HG02981 (cell line): ENCODE data around the gene CKS1B.

Experiments used
- ATAC-seq: cut with Tn5 transposase; IDR thresholded peaks from one replicate; pipeline ENCODE4 v1.9.1; 2021; ENCODE audit warnings: mild to moderate bottlenecking, moderate library complexity; ENCODE audit not compliant: unreplicated experiment

Gene CKS1B

DNA sequence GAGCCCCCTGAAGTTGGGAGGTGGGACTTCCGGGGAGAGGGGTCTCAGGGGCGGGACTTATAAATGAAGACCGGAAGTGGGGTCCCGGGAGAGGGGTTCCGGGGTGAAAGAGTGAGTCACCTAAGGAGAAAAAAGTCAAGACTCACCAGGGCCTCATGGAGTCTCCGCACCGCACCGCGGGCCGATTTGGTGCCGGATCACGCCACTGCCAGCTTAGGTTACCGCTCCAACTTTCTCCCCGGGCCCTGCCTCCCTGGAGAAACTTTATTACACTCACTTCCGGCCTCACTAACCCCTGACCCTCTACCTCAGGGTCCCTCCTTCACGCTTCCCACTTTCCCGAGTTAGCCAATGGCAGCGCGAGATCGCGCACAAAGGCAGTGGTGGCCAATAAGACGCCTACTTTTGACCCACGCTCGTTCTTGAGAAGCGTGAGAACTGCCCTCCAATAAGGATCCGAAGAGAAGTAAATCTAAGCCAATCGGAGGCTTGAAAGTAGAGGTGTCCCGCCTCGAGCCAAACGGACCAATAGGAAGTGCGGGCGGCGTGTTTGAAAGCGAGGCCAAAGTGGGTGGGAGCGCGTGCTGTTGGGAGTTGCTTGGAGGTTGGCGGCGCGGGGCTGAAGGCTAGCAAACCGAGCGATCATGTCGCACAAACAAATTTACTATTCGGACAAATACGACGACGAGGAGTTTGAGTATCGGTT, at the start of gene CKS1B:
Gene CKS1B (plus strand): TSS at position 580 of the 706 bp plus-strand sequence. CDS start 65 bp downstream, at position 645.
- ATAC-seq = peak; percentile 78

DNA sequence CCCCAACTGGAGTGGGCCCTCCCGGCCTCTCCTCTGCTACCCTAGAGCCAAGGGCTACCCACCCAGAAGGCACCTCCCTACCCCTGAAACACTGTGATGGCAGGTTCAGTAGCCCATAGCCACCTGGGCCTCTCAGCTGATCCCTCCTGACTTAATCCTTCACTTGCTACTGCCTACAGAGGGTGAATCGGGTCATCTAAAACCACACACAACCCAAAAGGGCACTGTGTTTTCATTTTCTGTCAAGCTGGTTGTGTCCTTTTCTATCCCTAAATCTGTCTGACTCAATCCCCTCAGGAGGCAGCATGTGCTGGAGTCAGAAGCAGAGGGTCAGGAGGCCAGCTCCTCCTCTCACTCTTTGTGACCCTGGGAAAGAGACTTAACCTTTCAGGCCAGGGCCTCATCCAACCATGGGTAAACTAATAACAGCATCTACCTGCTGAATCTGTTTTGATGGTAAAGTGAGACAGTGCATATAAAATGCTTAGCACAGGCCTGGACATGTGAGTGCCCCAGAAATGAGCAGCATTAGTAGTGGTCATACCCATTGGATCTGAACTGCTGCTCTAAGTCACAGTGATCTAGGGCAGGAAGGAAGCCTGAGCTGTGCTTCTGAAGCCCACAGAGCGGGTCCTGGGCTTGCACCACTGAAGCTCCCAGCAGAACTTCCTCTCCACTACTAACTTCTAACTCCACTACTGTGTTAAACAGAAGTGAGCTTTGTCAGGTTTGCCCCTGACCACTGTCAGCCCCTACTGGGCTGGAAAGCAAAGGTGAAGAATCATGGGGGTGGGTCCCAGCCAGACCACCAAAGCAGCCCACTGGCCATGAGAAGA, 48.9 kb upstream of the CKS1B start:
- no peak for ATAC-seq

DNA sequence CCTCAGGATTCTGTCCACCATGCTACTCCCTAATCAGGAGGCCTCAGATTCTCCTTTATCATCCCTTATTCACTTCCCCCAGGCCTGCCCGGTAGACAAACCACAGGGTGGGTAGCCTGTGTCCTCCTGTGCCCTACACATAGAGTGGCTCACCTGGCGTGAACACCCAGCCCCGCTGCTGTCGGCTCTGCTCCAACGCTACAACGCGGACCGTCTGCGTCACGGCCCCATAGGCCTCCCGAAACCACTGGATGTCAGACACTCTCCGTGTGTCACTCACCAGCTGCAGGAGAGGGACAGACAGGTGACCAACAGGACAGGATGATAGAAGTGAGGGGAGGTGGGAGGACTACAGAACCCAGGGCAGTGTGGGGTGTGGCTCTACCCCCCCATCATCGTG, 48.3 kb upstream of the CKS1B start:
- ATAC-seq = no peak

DNA sequence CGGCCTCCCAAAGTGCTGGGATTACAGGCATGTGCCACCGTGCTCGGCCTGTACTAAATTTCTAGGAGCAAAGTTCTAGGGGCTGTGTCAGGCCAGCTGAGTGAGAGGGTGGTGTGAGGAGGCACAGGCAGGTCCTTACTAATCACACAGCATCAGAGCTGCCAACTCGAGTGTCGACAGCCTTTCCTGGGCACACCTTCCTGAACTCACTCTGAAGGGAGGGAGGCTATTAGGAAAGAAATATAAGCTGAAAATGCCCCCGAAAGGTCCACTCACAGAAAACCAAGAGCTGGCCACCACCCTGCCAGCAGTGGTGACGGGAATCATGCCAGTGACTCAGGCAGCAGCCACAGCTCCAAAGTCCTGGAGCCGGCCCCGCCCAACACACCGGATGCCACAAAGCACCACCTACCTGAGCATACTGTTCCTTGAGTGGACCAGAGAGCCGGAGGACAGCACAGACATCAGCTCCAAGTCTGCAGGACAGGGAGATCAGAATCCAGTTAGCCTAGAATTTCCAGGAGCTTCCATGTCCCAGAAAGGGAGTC, 42.5 kb upstream of the CKS1B start:
- ATAC-seq = no peak

DNA sequence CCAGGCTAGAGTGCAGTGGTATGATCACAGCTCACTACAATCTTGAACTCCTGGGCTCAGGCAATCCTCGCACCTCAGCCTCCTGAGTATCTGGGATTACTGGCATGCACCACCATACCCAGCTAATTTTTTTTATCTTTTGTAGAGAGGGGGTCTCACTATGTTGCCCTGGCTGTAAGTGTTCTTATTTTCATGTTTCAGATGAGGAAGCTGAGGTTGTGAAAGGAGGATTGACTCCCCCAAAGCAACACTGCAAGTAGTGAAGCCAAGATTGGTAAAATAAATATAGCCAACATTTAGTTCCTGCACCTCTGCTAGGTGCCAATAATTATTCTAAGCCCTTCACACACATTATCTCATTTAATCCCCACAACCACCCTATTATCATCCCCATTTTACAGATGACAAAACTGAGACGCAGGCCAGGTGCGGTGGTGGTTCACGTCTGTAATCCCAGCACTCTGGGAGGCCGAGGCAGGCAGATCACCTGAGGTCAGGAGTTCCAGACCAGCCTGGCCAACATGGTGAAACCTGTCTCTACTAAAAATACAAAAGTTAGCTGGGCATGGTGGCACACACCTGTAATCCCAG, 40.0 kb upstream of the CKS1B start:
- no peak for ATAC-seq

DNA sequence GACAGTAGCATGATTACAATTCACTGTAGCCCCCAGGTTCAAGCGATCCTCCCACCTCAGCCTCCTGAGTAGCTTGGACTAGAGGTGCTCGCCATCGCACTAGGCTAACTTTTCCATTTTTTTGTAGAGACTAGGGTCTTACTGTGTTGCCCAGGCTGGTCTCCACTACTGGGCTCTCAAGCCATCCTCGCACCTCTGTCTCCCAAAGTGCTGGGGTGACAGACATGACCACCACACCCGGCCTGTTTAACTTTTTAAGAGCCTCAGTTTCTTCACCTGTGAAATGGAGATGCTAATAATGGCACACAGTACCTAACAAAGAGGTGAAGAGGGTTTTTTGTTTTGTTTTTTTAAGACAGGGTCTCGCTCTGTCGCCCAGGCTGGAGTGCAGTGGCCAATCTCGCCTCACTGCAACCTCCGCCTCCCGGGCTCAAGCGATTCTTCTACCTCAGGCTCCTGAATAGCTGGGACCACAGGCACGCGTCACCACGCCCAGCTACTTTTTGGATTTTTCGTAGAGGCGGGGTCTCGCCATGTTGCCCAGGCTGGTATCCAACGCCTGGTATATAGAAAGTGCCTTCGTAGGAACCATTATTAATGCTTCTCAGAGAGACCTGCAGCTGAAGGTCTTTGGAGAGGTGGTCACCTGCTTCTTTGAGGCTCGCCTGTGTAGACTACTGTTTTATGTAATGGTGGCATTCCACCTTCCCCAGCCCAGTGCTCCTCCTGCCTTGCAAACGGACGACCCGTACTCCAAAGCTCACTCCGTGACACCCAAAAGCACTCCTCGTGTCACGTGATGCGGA, 38.5 kb upstream of the CKS1B start:
- ATAC-seq = no peak

DNA sequence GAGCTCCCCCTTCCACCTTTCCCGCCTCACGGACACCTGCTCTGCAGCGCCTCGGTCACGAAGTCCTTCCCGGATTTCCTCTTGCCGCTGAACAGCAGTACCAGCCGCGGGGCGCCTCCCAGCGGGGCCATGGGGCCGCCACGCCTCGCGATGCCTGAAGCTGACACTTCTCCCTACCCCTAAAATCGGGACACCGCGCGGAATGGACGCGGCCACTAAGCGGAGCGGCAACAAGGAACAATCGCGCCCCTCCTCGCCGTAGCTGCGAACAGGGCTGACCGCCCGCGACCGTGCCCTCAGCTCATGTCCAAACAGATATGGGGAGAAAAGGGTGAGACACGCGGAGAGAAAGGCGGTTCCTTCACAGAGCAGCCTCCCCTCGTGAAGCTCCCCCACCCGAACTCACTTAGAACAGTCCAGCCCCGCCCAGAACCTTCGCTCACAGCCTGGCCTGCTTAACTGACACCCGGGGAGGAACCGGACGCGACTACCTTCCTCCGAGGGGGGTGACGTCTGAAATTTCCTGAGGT, 37.9 kb upstream of the CKS1B start, which contains the start of gene PMVK:
Gene PMVK (minus strand): TSS at position 165 of the 530 bp plus-strand sequence. CDS start 34 bp downstream, at position 131.
- ATAC-seq = peak; percentile 71

DNA sequence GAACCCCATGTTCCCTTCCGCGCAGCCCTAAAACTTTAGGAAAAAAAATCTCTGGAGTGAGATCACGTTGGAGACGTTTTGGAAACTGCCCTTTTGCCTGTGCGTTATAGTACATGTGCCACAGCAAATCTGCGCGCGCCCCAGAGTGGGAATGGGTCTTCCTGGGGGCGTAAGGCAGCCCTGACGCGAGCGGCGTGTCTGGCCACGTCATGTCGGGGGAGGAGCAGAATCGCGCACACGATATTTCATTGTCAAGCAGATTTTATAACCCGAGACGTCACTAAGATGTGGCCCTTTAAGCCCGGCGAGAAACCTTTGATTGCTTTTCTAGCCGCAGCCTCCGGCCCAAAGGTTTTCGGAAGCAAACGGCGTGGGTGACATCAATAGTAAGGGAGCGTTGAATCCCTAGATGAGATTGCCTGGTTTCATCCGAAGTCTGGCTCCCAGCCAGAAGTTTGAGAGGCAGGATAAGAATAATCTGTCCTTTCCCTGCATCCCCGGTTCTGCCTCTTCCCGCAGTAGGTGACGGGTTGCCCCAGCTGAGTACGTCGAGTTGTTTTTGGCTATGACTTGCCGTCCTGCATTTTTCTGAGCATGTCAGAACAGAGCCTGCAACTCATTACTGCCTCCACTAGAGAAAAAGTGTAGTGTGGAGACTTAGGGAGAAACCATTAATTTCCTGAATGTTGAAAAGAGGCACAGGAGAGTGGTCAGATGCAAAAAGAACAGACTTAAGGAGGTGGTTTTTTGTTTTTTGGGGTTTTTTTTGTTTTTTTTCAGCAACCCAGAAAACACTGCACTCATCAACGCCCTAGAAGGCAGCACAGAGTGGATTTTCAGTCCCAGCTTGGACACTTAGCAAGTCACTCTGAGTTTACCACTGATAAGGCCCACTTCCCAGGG, 37.1 kb upstream of the CKS1B start:
- ATAC-seq = peak; percentile 54

DNA sequence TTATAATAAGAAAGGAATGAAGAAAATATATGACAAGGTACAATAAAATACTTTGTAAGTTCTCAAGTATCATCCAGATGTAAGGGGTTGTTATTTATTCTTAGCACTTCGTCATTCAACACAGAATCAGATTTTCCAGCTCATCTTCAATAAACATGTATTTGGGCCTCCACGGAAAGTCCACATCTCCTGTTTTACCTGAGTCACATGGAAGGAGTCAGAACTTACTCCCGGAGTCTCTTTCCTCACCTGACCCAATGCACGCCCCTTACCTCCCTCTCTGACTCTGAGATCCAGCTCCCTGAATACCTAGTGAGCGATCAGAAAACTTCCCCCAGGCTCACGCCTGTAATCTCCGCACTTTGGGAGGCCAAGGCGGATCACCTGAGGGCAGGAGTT, 36.5 kb upstream of the CKS1B start:
- no peak for ATAC-seq

DNA sequence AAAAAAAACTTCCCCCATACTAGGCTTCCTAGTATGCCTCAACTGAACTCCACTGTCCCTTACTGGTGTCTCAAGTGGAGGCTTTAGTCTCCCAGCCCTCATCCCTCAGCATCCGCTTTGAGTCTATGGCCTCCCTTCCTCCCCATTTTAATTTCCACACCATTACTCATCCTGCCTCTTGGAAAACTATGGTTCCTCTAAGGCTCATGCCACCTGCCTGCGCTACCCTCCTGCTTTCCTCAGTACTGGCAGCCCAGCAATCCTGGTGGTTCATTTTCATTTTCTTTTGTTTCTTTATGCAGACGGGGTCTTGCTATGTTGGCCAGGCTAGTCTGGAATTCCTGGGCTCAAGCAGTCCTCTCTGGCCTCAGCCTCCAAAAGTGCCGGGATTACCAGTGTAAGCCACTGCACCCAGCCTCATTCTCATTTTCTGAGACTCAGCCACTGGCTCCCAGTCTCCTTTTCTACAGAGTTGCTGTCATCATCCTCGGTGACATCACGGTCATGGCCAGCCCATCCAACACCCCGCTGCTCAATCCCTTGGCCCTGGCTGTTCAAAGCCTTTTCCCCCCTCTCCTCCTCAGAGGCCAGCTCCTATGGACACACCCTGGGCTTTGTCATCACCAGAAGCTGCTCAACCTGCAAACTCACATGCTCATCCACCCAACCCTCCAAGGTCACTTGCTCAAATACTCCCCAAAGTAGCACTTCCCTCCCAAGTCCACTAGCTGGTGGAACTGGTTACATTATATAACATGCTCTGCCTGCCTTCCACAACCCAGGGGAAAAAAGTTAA, 35.7 kb upstream of the CKS1B start:
- no peak for ATAC-seq

DNA sequence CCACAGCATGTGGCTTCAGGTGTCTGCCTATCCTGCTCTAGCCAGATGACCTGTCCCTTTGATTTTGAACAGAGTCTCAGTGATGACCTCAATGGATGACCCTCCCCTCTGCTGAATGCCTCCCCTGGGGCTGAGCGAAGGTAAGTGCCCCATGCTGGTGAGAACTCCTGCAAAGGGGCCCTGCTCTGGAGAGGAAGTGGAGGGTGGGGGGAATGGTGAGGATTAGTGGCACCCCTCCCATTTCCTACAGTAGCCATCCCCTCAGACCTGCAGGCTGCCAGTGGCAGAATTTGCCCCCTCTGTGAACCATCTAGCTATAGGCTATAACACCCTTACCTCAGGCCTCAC, 34.3 kb upstream of the CKS1B start:
- no peak for ATAC-seq

DNA sequence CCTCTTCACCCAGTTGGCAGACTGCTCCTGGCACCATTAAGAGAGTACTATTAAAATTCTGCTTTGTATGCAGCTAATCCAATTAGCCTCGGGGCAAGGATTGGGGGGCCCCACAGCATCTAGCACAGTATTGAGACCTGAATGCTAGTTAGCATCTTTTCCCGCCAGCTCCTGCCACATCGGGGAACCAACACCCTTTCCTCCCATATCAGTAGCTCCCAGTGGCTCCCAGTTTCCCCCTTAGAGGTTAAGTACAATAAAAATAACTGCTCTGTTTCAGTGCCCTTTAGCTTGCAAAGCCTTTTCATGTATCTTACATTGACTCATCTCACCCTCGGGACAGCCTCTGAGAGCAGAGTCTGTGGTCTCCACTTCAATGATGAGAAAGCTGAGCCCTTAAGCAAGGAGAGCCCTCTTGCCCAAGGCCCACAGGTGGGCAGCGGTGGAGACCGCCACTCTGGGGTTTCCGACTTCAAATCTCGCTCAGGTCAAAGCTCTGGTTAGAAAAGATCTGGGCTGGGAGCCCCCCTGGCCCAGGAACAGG, 33.8 kb upstream of the CKS1B start:
- ATAC-seq = no peak

DNA sequence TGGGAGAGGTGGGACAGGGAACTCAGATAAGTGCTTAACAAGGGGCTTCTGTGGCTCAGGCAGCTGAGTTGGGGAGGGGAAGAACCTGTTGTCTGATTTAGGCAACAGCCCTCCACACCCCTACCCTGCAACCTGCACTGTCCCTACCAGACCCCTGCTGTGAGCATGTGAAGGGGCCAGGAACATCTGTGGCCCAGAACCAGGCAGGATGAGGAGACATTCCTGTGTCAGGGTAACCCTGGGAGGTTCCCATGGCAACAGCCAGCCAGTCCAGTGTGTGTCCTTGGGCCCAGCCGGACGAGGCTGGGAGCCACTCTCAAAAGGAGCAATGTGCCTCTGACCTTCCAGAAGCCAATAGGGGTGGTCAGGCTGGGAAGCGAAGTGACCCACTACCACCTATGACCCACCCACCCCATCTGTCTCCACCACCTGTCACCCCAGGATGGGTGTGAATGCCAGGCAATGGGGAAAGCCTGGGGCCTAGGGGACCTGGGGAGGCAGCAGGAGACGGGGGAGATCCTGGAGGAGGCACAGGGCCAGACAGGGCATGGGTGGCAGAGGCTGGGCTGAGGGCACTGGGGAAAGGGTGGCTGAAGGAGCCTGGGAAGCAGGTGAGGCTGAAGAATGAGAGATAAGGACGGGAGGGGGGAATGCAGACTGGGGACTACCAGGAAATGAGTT, 33.0 kb upstream of the CKS1B start:
- no peak for ATAC-seq

DNA sequence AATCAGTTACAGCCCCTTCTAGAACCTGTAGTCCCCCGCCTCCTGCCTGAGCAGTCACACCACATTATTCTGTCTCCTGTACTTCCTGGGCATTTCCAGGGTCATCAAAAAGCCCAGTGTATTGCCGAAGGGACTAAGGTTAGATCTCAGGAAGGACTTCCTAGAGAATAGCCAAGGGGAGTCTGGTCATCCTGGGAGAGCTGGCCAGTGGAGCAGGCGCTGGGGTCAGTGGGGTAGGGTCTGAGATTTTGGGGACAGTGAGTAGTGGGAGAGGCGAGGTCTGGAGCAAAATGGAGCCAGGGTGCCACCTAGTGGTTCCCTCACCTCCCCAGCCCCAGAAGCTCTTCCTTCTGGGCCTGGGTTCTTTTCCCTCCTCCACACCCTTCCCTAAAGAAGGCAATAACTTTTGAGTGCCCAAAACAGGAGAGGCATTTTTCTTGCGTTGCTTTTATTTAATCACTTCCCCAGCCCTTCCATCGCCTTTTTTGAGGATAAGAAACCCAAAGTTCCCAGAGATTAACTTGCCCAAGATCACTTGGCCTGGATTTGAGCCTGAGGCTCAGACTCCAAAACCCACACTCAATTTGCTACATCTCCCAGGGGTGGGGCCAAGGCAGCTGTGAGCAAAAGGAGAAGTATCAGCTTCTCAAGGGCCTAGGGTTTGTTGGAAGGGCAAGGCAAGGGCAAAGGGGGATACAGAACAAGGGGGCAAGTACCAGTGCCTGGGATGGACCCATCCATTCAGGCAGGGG, 30.7 kb upstream of the CKS1B start:
- ATAC-seq = no peak

DNA sequence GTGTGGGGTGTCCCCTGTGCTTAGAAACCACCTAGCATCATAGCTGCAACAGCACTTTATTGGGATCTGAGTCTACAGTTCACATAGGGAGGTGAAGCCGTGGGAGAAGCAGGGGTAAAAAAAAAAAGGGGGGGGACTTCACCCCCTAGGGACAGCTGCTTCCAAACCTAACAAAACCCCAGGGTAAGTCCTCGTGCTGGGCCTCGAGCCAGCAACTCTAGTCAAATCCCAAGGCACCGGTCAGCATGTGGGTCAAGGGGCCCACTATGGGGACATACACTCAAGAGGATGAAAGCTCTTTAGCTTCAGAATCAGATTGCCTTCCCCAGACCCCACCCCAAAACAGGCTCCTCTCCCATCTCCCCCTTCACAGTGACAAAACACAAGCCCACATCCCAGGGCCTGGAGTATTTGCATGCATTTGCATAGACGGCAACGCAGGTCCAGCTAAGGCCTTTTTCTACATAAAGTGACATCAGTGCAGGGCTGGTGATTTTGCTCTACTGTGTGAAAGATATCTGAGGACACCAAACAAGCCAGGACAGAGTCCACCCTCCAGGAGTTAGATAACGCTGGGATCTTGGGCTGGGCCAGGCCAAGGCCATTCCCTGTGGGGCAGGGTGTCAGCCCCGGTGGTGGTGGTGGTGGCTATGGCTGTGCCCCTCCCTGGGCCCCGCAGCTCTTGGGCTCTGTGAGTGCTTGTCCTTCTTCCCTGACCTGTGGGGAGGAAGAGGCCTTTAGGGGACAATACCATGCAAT, 29.9 kb upstream of the CKS1B start:
- no peak for ATAC-seq

DNA sequence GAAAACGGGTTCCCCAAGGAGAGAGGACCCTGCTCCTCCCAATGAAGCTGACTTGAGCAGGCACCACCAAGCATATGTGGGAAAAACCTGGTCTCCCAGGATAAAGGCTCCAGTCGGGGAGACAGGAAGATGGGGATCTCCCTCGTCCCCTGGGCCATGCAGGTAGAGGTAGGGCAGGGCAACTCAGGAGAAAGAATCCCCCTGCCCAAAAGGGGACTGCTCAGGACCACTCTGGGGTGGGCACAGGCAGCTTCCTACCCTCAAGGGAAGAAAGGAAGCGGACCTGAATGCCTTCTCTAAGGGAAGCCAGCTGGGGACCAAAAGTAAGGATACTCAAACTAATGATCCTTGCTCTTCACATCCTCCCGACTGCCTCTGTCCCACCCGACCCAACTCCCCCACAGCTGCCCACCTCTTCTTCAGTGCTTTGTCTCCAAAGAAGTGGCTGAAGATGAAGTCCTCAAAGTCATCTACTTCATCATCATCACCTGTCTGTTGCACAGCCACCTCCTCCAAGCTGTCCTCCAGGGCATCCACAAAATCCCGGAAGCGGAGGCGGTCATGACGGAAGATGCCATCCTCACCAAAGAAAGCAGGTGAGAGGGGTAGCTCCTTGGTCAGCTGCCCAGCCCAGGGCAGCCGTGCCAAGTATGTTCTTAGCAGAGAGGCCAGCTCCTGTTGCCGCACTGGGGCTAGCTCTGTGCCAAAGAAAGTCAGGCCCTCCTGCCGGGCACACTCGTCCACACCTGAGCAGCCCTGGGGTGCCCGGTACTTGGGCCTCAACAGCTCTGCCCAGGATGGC, 29.1 kb upstream of the CKS1B start:
- no peak for ATAC-seq
